Activated T-helper 2 cell treated with anti-CD3 and anti-CD28 coated beads, Interferon-gamma antibody, Interleukin-2, Interleukin-4, amounts not matched to agents 10 μg/mL and 5 μg/mL and 100 μg/mL, durations not matched to agents 14 hours and 24 hours and 36 hours (primary cell): ENCODE measurements around the gene DNAJC10. TPM values are rescaled to one million over a fixed set of nuclear protein-coding genes. Genes with fewer than 3 reads are reported as not detected.
"Not testable (repeated sequence)": the region's sequence is repeated elsewhere in the genome, so short reads cannot be mapped to it uniquely, and the experiment has no call there.

Experiments
- DNase-seq: peaks from one replicate; pipeline ENCODE4 v3.0.0; 2021; ENCODE audit warnings: low spot score
- H3K27ac Mint-ChIP-seq: one replicate; pipeline ENCODE4 v1.8.0; 2021; ENCODE audit warnings: mixed read lengths
- H3K27me3 Mint-ChIP-seq: one replicate; pipeline ENCODE4 v1.8.0; 2021; ENCODE audit warnings: low read depth, mixed read lengths
- H3K36me3 Mint-ChIP-seq: one replicate; pipeline ENCODE4 v1.8.0; 2021; ENCODE audit warnings: low read depth, mixed read lengths
- H3K4me1 Mint-ChIP-seq: one replicate; pipeline ENCODE4 v1.8.0; 2021; ENCODE audit warnings: low read depth, mixed read lengths
- H3K4me3 Mint-ChIP-seq: one replicate; pipeline ENCODE4 v1.8.0; 2021; ENCODE audit warnings: low read depth, mild to moderate bottlenecking, moderate library complexity, mixed read lengths
- H3K9me3 Mint-ChIP-seq: one replicate; pipeline ENCODE4 v1.8.0; 2021; ENCODE audit warnings: mixed read lengths
- intact Hi-C: fragments of 100-400 bp; cut with micrococcal nuclease; formaldehyde crosslinking; loops from one replicate; pipeline ENCODE4 v1.15.1; 2023
- total RNA-seq: library from RNA; stranded (reverse); gene quantifications from 2 replicates; pipeline ENCODE4 v1.2.3, GENCODE V29; 2022

DNAJC10 gene
- total RNA-seq, 1 donor from 2014 or later: 64.6 TPM

DNA sequence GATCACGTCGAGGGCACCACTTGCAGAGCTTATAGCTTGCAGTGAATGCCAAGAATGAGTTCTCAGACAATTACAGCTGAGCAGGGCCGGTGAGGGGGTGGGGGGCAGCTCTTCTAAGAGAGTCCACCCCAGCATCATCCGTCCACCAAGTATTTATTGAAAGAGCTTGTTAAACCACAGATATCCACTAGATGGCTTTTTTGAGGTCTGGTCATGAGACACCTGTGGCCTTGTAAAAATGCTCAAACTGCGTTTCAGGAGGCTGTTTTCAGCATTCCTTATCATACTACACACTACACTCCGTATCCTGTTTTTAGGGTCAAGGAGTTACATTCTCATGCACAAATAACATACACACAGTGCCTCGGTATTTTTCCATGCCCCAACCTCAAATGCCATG is 51.5 kb downstream of the DNAJC10 start:
- Mint-ChIP-seq H3K36me3 (peaks cover 61% of the 10 kb centered on the region), H3K4me3 (no peak overlapping the region), H3K27me3 (no peaks in the 10 kb centered on the region)

DNA sequence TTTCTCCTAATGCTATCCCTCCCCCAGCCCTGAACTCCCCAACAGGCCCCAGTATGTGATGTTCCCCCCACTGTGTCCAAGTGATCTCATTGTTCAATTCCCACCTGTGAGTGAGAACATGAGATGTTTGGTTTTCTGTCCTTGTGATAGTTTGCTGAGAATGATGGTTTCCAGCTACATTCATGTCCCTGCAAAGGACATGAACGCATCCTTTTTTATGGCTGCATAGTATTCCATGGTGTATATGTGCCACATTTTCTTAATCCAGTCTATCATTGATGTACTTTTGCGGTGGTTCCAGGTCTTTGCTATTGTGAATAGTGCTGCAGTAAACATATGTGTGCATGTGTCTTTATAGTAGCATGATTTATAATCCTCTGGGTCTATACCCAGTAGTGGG is 52.9 kb downstream of the DNAJC10 start:
- H3K4me1 Mint-ChIP-seq, H3K27me3 Mint-ChIP-seq, H3K4me3 Mint-ChIP-seq, DNase-seq, intact Hi-C loops, H3K27ac Mint-ChIP-seq: not testable (repeated sequence)
- H3K9me3 Mint-ChIP-seq: peaks cover 35% of the 10 kb centered on the region
- H3K36me3 Mint-ChIP-seq: peaks cover 68% of the 10 kb centered on the region

More for the DNA sequence above, 51.5 kb downstream of the DNAJC10 start:
- peaks cover 2% of the 10 kb centered on the region for H3K4me1 Mint-ChIP-seq
- intact Hi-C loops: no loop called here
- peaks cover 35% of the 10 kb centered on the region for H3K9me3 Mint-ChIP-seq
- H3K27ac Mint-ChIP-seq: no peak overlapping the region
- DNase-seq: no peak

DNA sequence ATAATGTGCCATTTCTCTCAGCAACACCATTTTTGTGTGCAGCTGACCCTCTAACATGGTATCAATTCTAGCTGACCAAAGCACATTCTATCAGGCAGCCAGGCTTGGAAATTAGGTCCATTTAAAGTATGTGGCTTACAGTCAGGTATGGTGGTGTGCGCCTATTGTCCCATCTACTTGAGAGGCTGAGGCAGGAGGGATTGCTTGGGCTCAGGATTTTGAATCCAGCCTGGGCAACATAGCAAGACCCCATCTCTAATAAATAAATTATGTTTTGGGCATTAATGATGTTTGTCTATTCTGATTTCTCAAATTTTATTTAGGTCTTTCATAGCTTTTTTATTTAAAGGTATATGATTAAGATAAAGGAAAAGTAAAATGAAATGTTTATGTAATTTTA is 63.3 kb downstream of the DNAJC10 start:
- no peaks in the 10 kb centered on the region for H3K27me3 Mint-ChIP-seq
- intact Hi-C loops: no loop called here
- H3K36me3 Mint-ChIP-seq: peaks cover 32% of the 10 kb centered on the region
- no peak overlapping the region for H3K4me3 Mint-ChIP-seq
- peaks cover 3% of the 10 kb centered on the region for H3K9me3 Mint-ChIP-seq
- DNase-seq: no peak
- H3K4me1 Mint-ChIP-seq: no peaks in the 10 kb centered on the region
- no peak overlapping the region for H3K27ac Mint-ChIP-seq

DNA sequence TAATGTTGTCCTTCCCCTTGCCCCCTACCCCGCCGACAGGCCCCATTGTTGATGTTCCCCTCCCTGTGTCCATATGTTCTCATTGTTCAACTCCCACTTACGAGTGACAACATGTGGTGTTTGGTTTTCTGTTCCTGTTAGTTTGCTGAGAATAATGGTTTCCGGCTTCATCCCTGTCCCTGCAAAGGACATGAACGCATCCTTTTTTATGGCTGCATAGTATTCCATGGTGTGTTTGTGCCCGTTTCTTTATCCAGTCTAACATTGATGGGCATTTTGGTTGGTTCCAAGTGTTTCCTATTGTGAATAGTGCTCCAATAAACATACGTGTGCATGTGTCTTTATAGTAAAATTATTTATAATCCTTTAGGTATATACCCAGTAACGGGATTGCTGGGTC is 65.0 kb downstream of the DNAJC10 start:
- intact Hi-C loops, H3K27ac Mint-ChIP-seq: not testable (repeated sequence)

DNA sequence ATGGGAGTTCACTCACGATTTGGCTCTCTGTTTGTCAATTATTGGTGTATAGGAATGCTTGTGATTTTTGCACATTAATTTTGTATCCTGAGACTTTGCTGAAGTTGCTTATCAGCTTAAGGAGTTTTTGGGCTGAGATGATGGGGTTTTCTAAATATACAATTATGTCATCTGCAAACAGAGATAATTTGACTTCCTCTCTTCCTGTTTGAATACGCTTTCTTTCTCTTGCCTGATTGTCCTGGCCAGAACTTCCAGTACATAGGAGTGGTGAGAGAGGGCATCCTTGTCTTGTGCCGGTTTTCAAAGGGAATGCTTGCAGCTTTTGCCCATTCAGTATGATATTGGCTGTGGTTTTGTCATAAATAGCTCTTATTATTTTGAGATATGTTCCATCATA is 66.6 kb downstream of the DNAJC10 start:
- H3K4me1 Mint-ChIP-seq, H3K27me3 Mint-ChIP-seq, H3K9me3 Mint-ChIP-seq, DNase-seq, intact Hi-C loops, H3K27ac Mint-ChIP-seq, H3K4me3 Mint-ChIP-seq: not testable (repeated sequence)
- peaks cover 27% of the 10 kb centered on the region for H3K36me3 Mint-ChIP-seq

More for the DNA sequence above, 65.0 kb downstream of the DNAJC10 start:
- not testable (repeated sequence) for H3K27me3 Mint-ChIP-seq, H3K4me3 Mint-ChIP-seq, H3K4me1 Mint-ChIP-seq, H3K9me3 Mint-ChIP-seq, DNase-seq
- H3K36me3 Mint-ChIP-seq: peaks cover 27% of the 10 kb centered on the region

DNA sequence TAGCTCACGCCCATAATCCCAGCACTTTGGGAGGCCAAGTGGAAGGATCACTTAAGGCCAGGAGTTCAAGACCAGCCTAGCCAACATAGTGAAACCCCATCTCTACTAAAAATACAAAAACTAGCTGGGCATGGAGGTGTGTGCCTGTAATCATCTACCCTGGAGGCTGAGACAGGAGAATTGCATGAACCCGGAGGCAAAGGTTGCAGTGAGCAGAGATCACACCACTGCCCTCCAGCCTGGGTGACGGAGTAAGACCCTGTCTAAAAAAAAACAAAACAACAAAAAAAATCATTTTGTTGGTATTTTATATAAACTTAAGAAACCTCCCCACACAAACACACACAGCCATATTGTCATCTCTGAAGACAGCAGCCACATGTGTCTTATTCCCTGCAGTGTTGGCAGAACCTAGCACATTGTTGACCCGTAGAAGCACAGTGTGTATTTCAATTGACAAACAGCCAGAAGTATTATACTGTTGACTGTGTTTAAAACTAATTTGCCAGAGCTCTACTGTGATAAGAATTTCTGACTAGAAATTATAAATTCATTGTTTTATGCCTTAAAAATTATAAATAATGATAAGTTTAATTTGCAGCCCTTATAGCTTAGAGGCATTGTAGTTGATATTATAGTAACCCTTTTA is 68.1 kb downstream of the DNAJC10 start:
- H3K4me3 Mint-ChIP-seq: no peak overlapping the region
- H3K27me3 Mint-ChIP-seq: no peaks in the 10 kb centered on the region
- H3K4me1 Mint-ChIP-seq: no peaks in the 10 kb centered on the region
- no peak overlapping the region for H3K27ac Mint-ChIP-seq
- H3K36me3 Mint-ChIP-seq: peaks cover 15% of the 10 kb centered on the region
- DNase-seq: no peak
- intact Hi-C loops: loop anchor here (1.0 kb wide), 1 partner anchor 196 kb away; no protein-coding TSS in a partner anchor
- H3K9me3 Mint-ChIP-seq: peaks cover 3% of the 10 kb centered on the region

DNA sequence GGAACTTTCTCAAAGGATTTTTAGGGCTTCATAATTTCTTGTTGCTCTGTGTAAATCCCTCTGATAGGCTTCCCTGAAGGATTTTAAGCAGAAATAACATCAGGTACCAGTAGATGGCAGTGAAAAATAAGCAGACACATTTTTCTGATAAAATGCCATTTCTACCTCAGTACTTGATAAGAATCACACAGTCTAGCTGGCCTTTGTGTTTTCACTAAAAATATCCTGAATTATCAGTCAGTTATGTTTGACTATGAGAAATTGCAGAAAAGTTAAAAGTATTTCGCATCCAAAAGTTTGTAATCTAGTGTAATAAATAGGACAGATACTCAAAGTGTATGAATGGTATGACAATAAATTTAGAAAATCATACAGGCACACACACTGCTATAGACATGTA is 68.7 kb downstream of the DNAJC10 start:
- H3K4me1 Mint-ChIP-seq: no peaks in the 10 kb centered on the region
- DNase-seq: no peak
- no peak overlapping the region for H3K4me3 Mint-ChIP-seq
- H3K27ac Mint-ChIP-seq: no peak overlapping the region
- peaks cover 3% of the 10 kb centered on the region for H3K9me3 Mint-ChIP-seq
- H3K27me3 Mint-ChIP-seq: no peaks in the 10 kb centered on the region
- H3K36me3 Mint-ChIP-seq: peaks cover 15% of the 10 kb centered on the region
- intact Hi-C loops: loop anchor here (1.0 kb wide), 1 partner anchor 196 kb away; no protein-coding TSS in a partner anchor

DNA sequence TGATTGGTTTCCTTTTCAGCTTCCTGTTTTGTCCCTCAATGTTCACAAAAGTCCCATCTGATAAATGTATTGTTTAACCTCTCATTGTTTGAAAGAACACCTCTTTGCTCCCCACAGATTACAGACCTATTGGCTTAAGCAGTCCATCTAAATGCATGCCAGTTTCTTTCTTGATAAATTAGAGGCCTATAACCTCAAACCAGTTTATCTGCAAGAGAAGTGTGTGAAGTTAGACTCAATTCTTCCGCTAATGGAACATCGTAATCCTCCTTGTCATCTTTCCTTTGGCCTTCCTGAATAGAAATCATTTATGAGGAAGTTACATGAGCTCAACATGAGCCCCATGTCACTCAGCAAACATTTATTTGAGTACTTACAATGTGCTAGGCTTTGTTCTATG is 76.4 kb downstream of the DNAJC10 start:
- Mint-ChIP-seq H3K9me3 (no peaks in the 10 kb centered on the region), H3K36me3 (no peaks in the 10 kb centered on the region), H3K4me1 (no peaks in the 10 kb centered on the region), H3K27ac (no peak overlapping the region), H3K4me3 (no peak overlapping the region), H3K27me3 (peaks cover 3% of the 10 kb centered on the region)
- intact Hi-C loops: no loop called here
- DNase-seq: no peak

DNA sequence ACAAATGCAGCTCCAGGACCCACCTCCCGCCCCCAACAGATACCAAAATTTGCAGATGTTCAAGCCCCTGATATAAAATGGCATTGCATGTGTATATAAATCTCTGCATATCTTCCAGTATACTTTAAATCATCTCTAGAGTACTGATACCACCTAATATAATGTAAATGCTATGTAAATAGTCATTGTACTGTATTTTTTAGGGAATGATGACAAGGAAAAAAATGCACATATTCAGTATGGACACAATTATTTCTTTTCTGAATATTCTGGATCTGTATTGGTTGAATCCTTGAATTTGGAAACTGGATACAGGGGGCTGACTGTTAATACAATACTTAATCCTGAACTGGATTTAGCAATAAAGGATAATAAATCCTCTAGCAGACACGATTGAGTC is 82.7 kb downstream of the DNAJC10 start:
- Mint-ChIP-seq H3K4me1 (no peaks in the 10 kb centered on the region), H3K27me3 (peaks cover 15% of the 10 kb centered on the region), H3K36me3 (no peaks in the 10 kb centered on the region), H3K9me3 (no peaks in the 10 kb centered on the region), H3K27ac (no peak overlapping the region), H3K4me3 (no peak overlapping the region)
- no peak for DNase-seq
- intact Hi-C loops: no loop called here

DNA sequence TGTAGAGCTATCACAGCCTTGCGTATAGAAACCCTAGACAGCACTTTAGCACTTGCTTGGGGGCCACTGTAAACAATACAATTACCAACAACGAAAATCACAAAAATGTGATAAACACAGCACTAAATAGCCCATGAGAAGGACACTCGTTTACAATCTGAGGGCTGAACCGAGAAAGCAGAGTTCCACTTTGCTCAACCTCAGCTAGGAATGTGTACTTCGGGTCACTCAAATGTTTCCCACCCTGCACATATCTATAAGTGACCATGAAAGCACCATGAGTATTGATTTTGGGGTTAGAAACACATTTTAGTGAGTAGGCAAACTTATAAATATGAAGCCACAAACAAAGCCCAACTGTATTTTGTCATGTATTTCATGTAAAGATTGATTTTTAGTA is 88.1 kb downstream of the DNAJC10 start:
- intact Hi-C loops: no loop called here

DNA sequence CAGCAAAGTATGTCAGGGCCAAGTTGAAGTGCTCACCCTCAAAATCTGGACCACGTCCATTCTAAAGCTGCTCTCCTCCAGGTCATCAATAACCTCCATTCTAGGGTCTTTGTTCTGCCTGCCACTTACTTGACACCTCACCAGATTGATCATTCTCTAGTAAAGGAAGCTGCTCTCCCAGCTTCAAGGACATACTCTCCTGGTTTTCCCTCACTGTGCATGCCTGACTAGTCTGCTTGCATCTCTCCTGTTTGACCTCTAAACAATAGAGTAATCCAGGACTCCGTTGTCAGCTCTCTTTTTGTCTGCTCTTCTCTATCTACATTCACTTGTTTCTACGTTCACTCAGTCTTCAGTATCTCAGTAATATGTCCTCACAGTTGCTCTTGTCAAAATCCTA is 91.3 kb downstream of the DNAJC10 start:
- Mint-ChIP-seq H3K36me3 (no peaks in the 10 kb centered on the region), H3K27ac (no peak overlapping the region), H3K4me3 (no peak overlapping the region), H3K27me3 (peaks cover 8% of the 10 kb centered on the region), H3K4me1 (no peaks in the 10 kb centered on the region), H3K9me3 (no peaks in the 10 kb centered on the region)
- intact Hi-C loops: no loop called here
- no peak for DNase-seq

More for the DNA sequence above, 88.1 kb downstream of the DNAJC10 start:
- Mint-ChIP-seq H3K4me1 (no peaks in the 10 kb centered on the region), H3K4me3 (no peak overlapping the region), H3K9me3 (no peaks in the 10 kb centered on the region), H3K36me3 (no peaks in the 10 kb centered on the region), H3K27me3 (peaks cover 11% of the 10 kb centered on the region), H3K27ac (no peak overlapping the region)
- DNase-seq: no peak

DNA sequence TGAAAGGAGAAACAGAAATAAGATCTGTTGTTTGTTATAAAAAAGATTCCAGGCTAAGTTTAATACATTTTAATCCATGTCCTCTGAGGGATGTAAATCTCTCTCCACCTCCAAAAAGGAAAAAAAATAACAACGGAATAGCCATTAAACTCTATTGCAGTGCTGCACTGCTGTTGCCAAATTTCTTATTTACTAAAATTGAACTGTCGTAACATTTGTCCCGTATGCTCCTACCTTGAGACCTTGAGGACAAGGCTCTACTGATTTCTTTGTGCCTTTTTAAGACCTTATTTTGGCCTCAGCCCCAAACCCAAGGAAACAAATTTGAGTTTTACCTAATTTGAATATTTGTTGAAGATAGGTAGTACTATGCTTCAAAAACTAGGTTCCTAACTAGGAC is 94.0 kb downstream of the DNAJC10 start:
- no peak for DNase-seq

DNA sequence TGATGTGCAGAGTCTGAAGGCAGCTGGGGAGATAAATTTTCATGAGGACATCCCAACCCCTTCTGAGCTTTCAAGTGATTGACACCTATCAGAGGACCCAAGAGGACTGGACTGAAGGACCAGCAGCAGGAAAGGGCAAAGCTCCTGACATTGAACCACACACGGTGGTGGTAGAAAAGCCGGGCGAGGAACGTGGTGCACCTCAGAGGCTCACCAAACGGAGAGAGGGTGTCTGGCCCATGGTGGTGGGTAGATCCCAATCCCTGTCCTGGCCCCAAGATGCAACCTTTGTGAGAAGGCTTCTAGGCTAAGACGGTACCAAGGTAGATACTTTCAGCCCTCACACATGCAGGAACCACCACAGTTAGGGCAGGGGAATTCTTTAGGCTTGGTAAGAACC is 98.3 kb downstream of the DNAJC10 start:
- Mint-ChIP-seq H3K9me3 (no peaks in the 10 kb centered on the region), H3K36me3 (no peaks in the 10 kb centered on the region), H3K4me1 (no peaks in the 10 kb centered on the region), H3K27me3 (peaks cover 7% of the 10 kb centered on the region), H3K27ac (no peak overlapping the region), H3K4me3 (no peak overlapping the region)
- no peak for DNase-seq
- intact Hi-C loops: no loop called here

More for the DNA sequence above, 94.0 kb downstream of the DNAJC10 start:
- Mint-ChIP-seq H3K9me3 (no peaks in the 10 kb centered on the region), H3K27ac (no peak overlapping the region), H3K4me3 (no peak overlapping the region), H3K36me3 (no peaks in the 10 kb centered on the region), H3K27me3 (peaks cover 7% of the 10 kb centered on the region), H3K4me1 (no peaks in the 10 kb centered on the region)
- intact Hi-C loops: no loop called here

DNA sequence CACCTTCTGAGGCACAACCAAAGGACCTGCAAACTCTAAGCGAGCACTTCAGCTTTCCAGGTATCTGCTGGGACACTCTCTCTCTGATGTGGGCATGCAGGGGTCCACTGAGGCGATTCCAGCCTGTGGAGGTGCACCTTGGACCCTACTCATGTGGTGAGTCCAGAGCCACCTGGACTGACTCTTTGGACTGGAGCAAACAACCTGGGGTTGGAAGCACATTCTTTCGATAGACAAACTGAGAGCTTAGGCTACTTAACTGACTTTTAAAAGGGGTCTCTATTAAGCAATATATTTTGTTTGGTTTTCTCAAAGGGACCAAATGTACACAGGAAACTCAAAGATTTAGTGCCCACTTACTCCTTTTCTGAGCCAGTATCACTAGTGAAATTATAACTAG is 98.7 kb downstream of the DNAJC10 start:
- H3K9me3 Mint-ChIP-seq: no peaks in the 10 kb centered on the region
- no peak overlapping the region for H3K4me3 Mint-ChIP-seq
- no peak overlapping the region for H3K27ac Mint-ChIP-seq
- DNase-seq: no peak
- H3K36me3 Mint-ChIP-seq: no peaks in the 10 kb centered on the region
- H3K4me1 Mint-ChIP-seq: no peaks in the 10 kb centered on the region
- intact Hi-C loops: no loop called here
- H3K27me3 Mint-ChIP-seq: peaks cover 7% of the 10 kb centered on the region
